DMS53 treated with DMSO at 0.1 percent for 48 hours (cell line): ENCODE results near the gene KCNK3.
"Not testable (repeated sequence)": the region's sequence is repeated elsewhere in the genome, so short reads cannot be mapped to it uniquely, and the experiment has no call there.

Source experiments
- DNase-seq: peaks from one replicate; lab custom pipeline; 2025; ENCODE audit not compliant: unreplicated experiment; lab: John Stamatoyannopoulos, UW

Gene KCNK3

GRCh38 chr2:26692279-26692896 lies at the start of gene KCNK3:
Gene KCNK3, plus strand, starts transcription at chr2:26692722. Its CDS starts 154 bp downstream, at chr2:26692876.
- DNase-seq, result peak; percentile 46

- no peak for DNase-seq
Measured at GRCh38 chr2:26644188-26644835, 48.2 kb upstream of the KCNK3 start.

GRCh38 chr2:26645762-26646161 lies 46.8 kb upstream of the KCNK3 start:
- DNase-seq, result no peak

- no peak for DNase-seq
Measured at GRCh38 chr2:26646986-26647672, 45.4 kb upstream of the KCNK3 start.

GRCh38 chr2:26647981-26648380 lies 44.5 kb upstream of the KCNK3 start:
- no peak for DNase-seq

GRCh38 chr2:26648516-26648915 lies 44.0 kb upstream of the KCNK3 start:
- DNase-seq, result no peak

GRCh38 chr2:26649322-26649721 lies 43.2 kb upstream of the KCNK3 start:
- no peak for DNase-seq

GRCh38 chr2:26649992-26650712 lies 42.4 kb upstream of the KCNK3 start:
- no peak for DNase-seq

GRCh38 chr2:26650713-26651469 lies 41.6 kb upstream of the KCNK3 start:
- no peak for DNase-seq

- no peak for DNase-seq
Measured at GRCh38 chr2:26651470-26651771, 41.1 kb upstream of the KCNK3 start.

GRCh38 chr2:26651799-26652198 lies 40.7 kb upstream of the KCNK3 start:
- DNase-seq, result no peak

GRCh38 chr2:26652361-26653041 lies 40.0 kb upstream of the KCNK3 start:
- no peak for DNase-seq

- DNase-seq, result no peak
Measured at GRCh38 chr2:26653207-26654060, 39.1 kb upstream of the KCNK3 start.

GRCh38 chr2:26654061-26654340 lies 38.5 kb upstream of the KCNK3 start:
- DNase-seq, result no peak

- DNase-seq, result not testable (repeated sequence)
Measured at GRCh38 chr2:26655120-26655519, 37.4 kb upstream of the KCNK3 start.

GRCh38 chr2:26655611-26656195 lies 36.8 kb upstream of the KCNK3 start:
- DNase-seq, result no peak

GRCh38 chr2:26657265-26657664 lies 35.3 kb upstream of the KCNK3 start:
- no peak for DNase-seq

- DNase-seq, result no peak
Measured at GRCh38 chr2:26658691-26659346, 33.7 kb upstream of the KCNK3 start.

- DNase-seq, result no peak
Measured at GRCh38 chr2:26660363-26660962, 32.1 kb upstream of the KCNK3 start.
